Neuronal stem cell (in vitro differentiated cells): ENCODE measurements around the gene NSUN6.
"Not testable (repeated sequence)": the region's sequence is repeated elsewhere in the genome, so short reads cannot be mapped to it uniquely, and the experiment has no call there.

Source experiments
- DNase-seq: peaks from one replicate; pipeline ENCODE4 v3.0.0-alpha.2; 2013; ENCODE audit warnings: low spot score
- H2AFZ ChIP-seq: one replicate; pipeline ENCODE4 v1.6.1; 2013; ENCODE audit warnings: mild to moderate bottlenecking, low read length, inconsistent platforms
- H2AK5ac ChIP-seq: 2 replicates; pipeline ENCODE4 v1.6.1; 2013; ENCODE audit warnings: low read depth, mild to moderate bottlenecking, inconsistent platforms, low read length, moderate library complexity, mixed read lengths
- H2BK120ac ChIP-seq: 2 replicates; pipeline ENCODE4 v1.6.1; 2013; ENCODE audit warnings: low read depth, mild to moderate bottlenecking, inconsistent platforms, low read length, moderate library complexity, mixed read lengths
- H2BK12ac ChIP-seq: one replicate; pipeline ENCODE4 v1.6.1; 2013; ENCODE audit warnings: low read length, inconsistent platforms
- H2BK15ac ChIP-seq: 2 replicates; pipeline ENCODE4 v1.6.1; 2013; ENCODE audit warnings: mild to moderate bottlenecking, low read length, inconsistent platforms, mixed read lengths
- H2BK5ac ChIP-seq: one replicate; pipeline ENCODE4 v1.6.1; 2013; ENCODE audit warnings: inconsistent platforms, mild to moderate bottlenecking, low read length, moderate library complexity
- H3K14ac ChIP-seq: one replicate; pipeline ENCODE4 v1.6.1; 2013; ENCODE audit warnings: low read length, inconsistent platforms
- H3K18ac ChIP-seq: 2 replicates; pipeline ENCODE4 v1.6.1; 2013; ENCODE audit warnings: low read length, inconsistent platforms
- H3K23ac ChIP-seq: 2 replicates; pipeline ENCODE4 v1.6.1; 2013; ENCODE audit warnings: low read depth, mild to moderate bottlenecking, mixed read lengths, low read length, inconsistent platforms; ENCODE audit not compliant: poor library complexity
- H3K27ac ChIP-seq: replicated peaks from 3 replicates; pipeline ENCODE4 v1.5.1; 2013; ENCODE audit warnings: low read length, inconsistent platforms
- H3K27me3 ChIP-seq, 3 experiments: 2 replicates each; pipeline ENCODE4 v1.6.1; 2013; ENCODE audit warnings: low read length in 3 of 3, mild to moderate bottlenecking in 2 of 3, inconsistent platforms in 1 of 3, low read depth in 1 of 3, mixed read lengths in 1 of 3, moderate library complexity in 1 of 3; ENCODE audit not compliant: control insufficient read depth in 3 of 3, insufficient read depth in 3 of 3
- H3K36me3 ChIP-seq, 2 donors: replicated peaks in 1 of 2; 2 replicates each; pipeline ENCODE4 v1.6.1; 2013; ENCODE audit warnings: low read length in 2 of 2; ENCODE audit not compliant: control insufficient read depth in 2 of 2, insufficient read depth in 2 of 2
- H3K4ac ChIP-seq: 2 replicates; pipeline ENCODE4 v1.6.1; 2013; ENCODE audit warnings: inconsistent platforms, mild to moderate bottlenecking, low read length, moderate library complexity
- H3K4me1 ChIP-seq, 2 donors: 1 replicate in 1 of 2; 2 replicates in 1 of 2; pipeline ENCODE4 v1.6.1; 2013; ENCODE audit warnings: low read length in 2 of 2, low read depth in 1 of 2; ENCODE audit not compliant: control insufficient read depth in 2 of 2, insufficient read depth in 1 of 2
- H3K4me2 ChIP-seq: one replicate; pipeline ENCODE4 v1.6.1; 2013; ENCODE audit warnings: mild to moderate bottlenecking, low read length, inconsistent platforms; ENCODE audit not compliant: insufficient read depth, poor library complexity, severe bottlenecking
- H3K4me3 ChIP-seq, 2 donors: 2 replicates each; pipeline ENCODE4 v1.5.1; 2013; ENCODE audit warnings: low read length in 2 of 2, mild to moderate bottlenecking in 2 of 2, inconsistent platforms in 1 of 2, moderate library complexity in 1 of 2
- H3K79me1 ChIP-seq: one replicate; pipeline ENCODE4 v1.6.1; 2013; ENCODE audit warnings: low read depth, mild to moderate bottlenecking, inconsistent platforms, low read length, moderate library complexity
- H3K9ac ChIP-seq: one replicate; pipeline ENCODE4 v1.6.1; 2013; ENCODE audit warnings: mild to moderate bottlenecking, low read depth, low read length, inconsistent platforms; ENCODE audit not compliant: poor library complexity
- H3K9me3 ChIP-seq, 2 donors: replicated peaks in 1 of 2; 2 replicates each; pipeline versions ENCODE3 to v1.6.1; 2013; ENCODE audit warnings: low read length in 2 of 2, mild to moderate bottlenecking in 2 of 2, inconsistent platforms in 1 of 2, low read depth in 1 of 2, mixed read lengths in 1 of 2, moderate library complexity in 1 of 2; ENCODE audit not compliant: control insufficient read depth in 2 of 2, insufficient read depth in 1 of 2
- H4K8ac ChIP-seq: one replicate; pipeline ENCODE4 v1.6.1; 2013; ENCODE audit warnings: low read depth, mild to moderate bottlenecking, inconsistent platforms, low read length, moderate library complexity
- H4K91ac ChIP-seq: one replicate; pipeline ENCODE4 v1.6.1; 2013; ENCODE audit warnings: low read length, low read depth, mild to moderate bottlenecking, inconsistent platforms; ENCODE audit not compliant: poor library complexity
- WGBS, 2 donors: extraction: QIAGEN DNeasy Blood & Tissue Kit; methylation state at CpG; one replicate each; pipeline ENCODE4 v1.1.7; 2013; ENCODE audit warnings: missing lambda C conversion rate in 2 of 2, mixed read lengths in 1 of 2; ENCODE audit not compliant: insufficient read length in 2 of 2, insufficient replicate concordance in 1 of 2; ENCODE audit errors: extremely low coverage in 2 of 2; 5-methylcytosine and 5-hydroxymethylcytosine counted together

The NSUN6 gene

DNA sequence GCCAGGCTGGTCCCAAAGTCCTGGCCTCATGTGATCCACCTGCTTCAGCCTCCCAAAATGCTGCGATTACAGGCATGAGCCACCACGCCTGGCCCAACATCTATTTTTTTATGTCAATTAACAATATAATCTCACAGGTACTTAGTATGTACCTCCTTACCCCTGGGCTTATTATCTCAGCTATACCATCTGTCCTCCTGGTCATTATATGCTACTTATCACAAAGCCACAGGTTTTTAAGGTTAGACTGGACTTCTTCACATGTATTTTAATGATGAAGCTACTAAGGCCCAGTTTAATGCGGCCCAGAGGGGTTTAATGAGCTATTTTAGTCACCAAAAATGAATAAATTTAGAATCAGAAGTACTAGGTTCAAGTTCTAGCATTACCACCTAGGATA, 3.4 kb downstream of the NSUN6 start:
- Histone ChIP-seq H3K18ac (no peak overlapping the region), H3K36me3 (peaks cover 2 to 40% of the 10 kb centered on the region in 2 donors), H4K91ac (no peak overlapping the region), H2BK120ac (no peak overlapping the region), H3K9ac (no peak overlapping the region), H3K27me3 (no peaks in the 10 kb centered on the region), H3K14ac (no peak overlapping the region), H2AFZ (no peak overlapping the region), H3K79me1 (no peaks in the 10 kb centered on the region), H3K4me3 (no peak overlapping the region), H4K8ac (no peak overlapping the region), H2AK5ac (no peak overlapping the region), H3K4me2 (no peak overlapping the region), H2BK12ac (no peak overlapping the region), H3K23ac (no peak overlapping the region), H3K4ac (no peak overlapping the region), H2BK5ac (no peak overlapping the region), H2BK15ac (no peak overlapping the region), H3K27ac (no peak overlapping the region), H3K9me3 (no peaks in the 10 kb centered on the region), H3K4me1 (peaks cover 0 to 8% of the 10 kb centered on the region in 2 donors)
- no peak for DNase-seq
- no CpG with 5 or more reads among the region's 3 CpGs for WGBS, 2 donors

DNA sequence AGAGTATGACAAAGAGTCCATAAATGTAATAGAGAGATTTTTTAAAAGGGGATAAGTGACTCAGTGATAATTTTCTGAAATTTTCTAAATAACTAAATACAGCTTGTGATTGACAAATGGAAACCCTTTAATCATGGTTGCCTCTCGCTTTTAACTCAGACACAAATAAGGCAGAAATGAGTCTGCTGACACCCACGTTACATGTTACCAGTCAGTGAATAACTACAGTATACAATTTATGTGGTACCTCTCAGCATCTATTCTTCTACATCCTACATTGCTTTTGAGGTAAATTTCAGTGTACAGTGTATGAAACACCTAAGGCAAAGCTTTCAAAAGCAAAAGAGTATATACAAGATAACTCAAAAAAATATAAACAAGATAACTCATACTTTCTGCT, 4.2 kb downstream of the NSUN6 start:
- no peak overlapping the region for H3K4me3 ChIP-seq
- H2BK120ac ChIP-seq: no peak overlapping the region
- H3K23ac ChIP-seq: no peak overlapping the region
- no peak overlapping the region for H3K18ac ChIP-seq
- H3K27me3 ChIP-seq: no peaks in the 10 kb centered on the region
- no peak overlapping the region for H3K27ac ChIP-seq
- H3K4ac ChIP-seq: no peak overlapping the region
- H2BK5ac ChIP-seq: no peak overlapping the region
- no peaks in the 10 kb centered on the region for H3K9me3 ChIP-seq
- no peak overlapping the region for H3K14ac ChIP-seq
- no peak overlapping the region for H4K91ac ChIP-seq
- DNase-seq: no peak
- no peak overlapping the region for H2BK12ac ChIP-seq
- H2AFZ ChIP-seq: no peak overlapping the region
- no peaks in the 10 kb centered on the region for H3K79me1 ChIP-seq
- H3K36me3 ChIP-seq: peaks cover 2 to 35% of the 10 kb centered on the region in 2 donors
- H4K8ac ChIP-seq: no peak overlapping the region
- WGBS, 2 donors: no CpG with 5 or more reads among the region's 2 CpGs
- H3K4me1 ChIP-seq: peaks cover 0 to 8% of the 10 kb centered on the region in 2 donors
- H2BK15ac ChIP-seq: no peak overlapping the region
- no peak overlapping the region for H3K9ac ChIP-seq
- H3K4me2 ChIP-seq: no peak overlapping the region
- no peak overlapping the region for H2AK5ac ChIP-seq

DNA sequence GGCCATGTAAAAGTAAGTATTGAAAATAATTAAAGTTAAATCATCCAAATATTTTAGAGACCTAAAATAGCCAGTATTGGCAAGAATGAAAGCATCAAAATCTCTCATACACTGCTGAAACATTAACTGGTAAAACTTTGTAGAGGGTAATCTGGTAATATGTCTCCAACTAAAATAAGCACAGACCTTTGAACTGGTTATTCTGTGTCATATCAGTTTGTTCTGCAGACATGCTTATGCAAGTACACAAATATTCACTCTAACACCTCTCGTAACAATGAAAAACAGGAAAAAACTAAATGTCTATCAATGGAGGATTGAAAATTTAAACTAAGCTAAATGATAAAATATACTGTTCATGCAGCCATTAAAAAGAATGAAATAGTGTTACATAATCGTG, 11.7 kb downstream of the NSUN6 start:
- not testable (repeated sequence) for H3K36me3 ChIP-seq, H3K4me1 ChIP-seq, H3K4ac ChIP-seq, H3K4me3 ChIP-seq, H4K8ac ChIP-seq, H2AFZ ChIP-seq, H3K23ac ChIP-seq, H3K14ac ChIP-seq, DNase-seq, H2BK5ac ChIP-seq, H4K91ac ChIP-seq, H2AK5ac ChIP-seq, H2BK12ac ChIP-seq, H3K27ac ChIP-seq, H2BK120ac ChIP-seq, H3K79me1 ChIP-seq, H2BK15ac ChIP-seq, H3K18ac ChIP-seq, H3K9ac ChIP-seq, H3K27me3 ChIP-seq, H3K4me2 ChIP-seq, H3K9me3 ChIP-seq
- WGBS, 2 donors: no CpG with 5 or more reads among the region's 2 CpGs

DNA sequence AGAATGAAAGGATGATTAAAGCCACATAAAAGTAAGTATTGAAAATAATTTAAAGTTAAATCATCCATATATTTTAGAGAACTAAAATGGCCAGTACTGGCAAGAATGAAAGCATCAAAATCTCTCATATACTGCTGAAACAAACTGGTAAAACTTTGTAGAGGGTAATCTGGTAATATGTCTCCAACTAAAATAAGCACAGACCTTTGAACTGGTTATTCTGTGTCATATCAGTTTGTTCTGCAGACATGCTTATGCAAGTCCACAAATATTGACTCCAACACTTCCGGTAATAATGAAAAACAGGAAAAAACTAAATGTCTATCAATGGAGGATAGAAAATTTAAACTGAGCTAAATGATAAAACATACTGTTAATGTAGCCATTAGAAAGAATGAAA, 14.0 kb downstream of the NSUN6 start:
- not testable (repeated sequence) for H2BK5ac ChIP-seq, H2AFZ ChIP-seq, H3K4me1 ChIP-seq, H3K18ac ChIP-seq, H3K27ac ChIP-seq, H3K4ac ChIP-seq, H4K8ac ChIP-seq, H3K27me3 ChIP-seq, H3K4me2 ChIP-seq, H3K9me3 ChIP-seq, H3K79me1 ChIP-seq, H2BK120ac ChIP-seq, H3K14ac ChIP-seq, H2BK12ac ChIP-seq, H2AK5ac ChIP-seq, H4K91ac ChIP-seq, DNase-seq, H3K23ac ChIP-seq, H3K9ac ChIP-seq, H3K4me3 ChIP-seq, H2BK15ac ChIP-seq
- WGBS, 2 donors: no CpG with 5 or more reads among the region's 1 CpG
- H3K36me3 ChIP-seq: peaks cover 2 to 15% of the 10 kb centered on the region in 2 donors
